ENCODE data around the gene GASK1A. TPM values are rescaled to one million over a fixed set of nuclear protein-coding genes. Genes with fewer than 3 reads are reported as not detected.

GASK1A gene
- total RNA-seq, 1 experiment from 2014 or later = 5.4 TPM

DNA sequence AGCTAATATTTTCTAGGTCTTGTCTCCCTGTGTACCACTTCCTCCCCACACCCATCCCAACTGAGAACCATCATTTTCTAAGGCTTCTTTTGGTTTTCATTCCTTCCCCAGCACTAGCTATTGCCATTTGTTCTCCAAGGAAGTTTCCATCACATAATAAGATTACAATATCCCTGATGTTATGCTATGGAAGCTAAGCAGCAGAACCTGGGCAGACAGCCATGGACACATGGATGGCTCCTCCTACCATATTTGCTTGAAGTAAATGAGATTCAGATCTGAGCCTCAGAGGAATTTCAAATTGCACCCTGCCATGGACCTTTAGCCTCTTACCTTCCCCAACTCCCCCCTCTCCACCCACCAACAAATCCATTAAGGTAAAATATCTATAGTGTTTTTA, 31.5 kb downstream of the GASK1A start:
- Histone ChIP-seq H3K27ac (ENCODE audit: insufficient read length, low read depth, low read length) (no peak overlapping the region), H2BK20ac (ENCODE audit: low read depth, low read length, poor library complexity, severe bottlenecking) (no peak overlapping the region), H2BK12ac (ENCODE audit: insufficient read length, low read depth, low read length) (no peak overlapping the region), H3K4ac (ENCODE audit: low read depth, low read length) (no peak overlapping the region), H4K91ac (ENCODE audit: insufficient read length, low read depth, low read length) (no peak overlapping the region), H3K56ac (ENCODE audit: insufficient read length, low read depth, low read length) (no peak overlapping the region), H3K4me1 (ENCODE audit: insufficient read depth, low read length) (no peaks in the 10 kb centered on the region), H4K8ac (replicated peaks; ENCODE audit: insufficient read length, low read depth, low read length) (no peak overlapping the region), H3T11ph (ENCODE audit: low read length) (no peak overlapping the region), H4K5ac (ENCODE audit: insufficient read length, low read depth, low read length) (no peak overlapping the region), H3K23me2 (ENCODE audit: insufficient read length, low read depth, low read length, poor library complexity, severe bottlenecking) (no peaks in the 10 kb centered on the region), H2BK15ac (ENCODE audit: low read depth, low read length) (no peak overlapping the region), H3K27me3 (ENCODE audit: insufficient read depth, low read length) (no peaks in the 10 kb centered on the region), H2AFZ (ENCODE audit: low read length) (no peak overlapping the region), H3K79me1 (ENCODE audit: insufficient read depth, low read depth, low read length, poor library complexity, severe bottlenecking) (no peaks in the 10 kb centered on the region), H3K18ac (ENCODE audit: insufficient read length, low read depth, low read length) (no peak overlapping the region), H3K14ac (ENCODE audit: insufficient read depth, low read length) (no peak overlapping the region), H4K20me1 (ENCODE audit: control insufficient read depth, insufficient read depth, insufficient read length) (no peaks in the 10 kb centered on the region), H3K9ac (ENCODE audit: extremely low read depth, insufficient read length, low read length) (no peak overlapping the region), H3K79me2 (ENCODE audit: insufficient read depth, low read length) (no peaks in the 10 kb centered on the region), H2AK5ac (ENCODE audit: insufficient read length, low read length) (no peak overlapping the region), H2BK120ac (ENCODE audit: low read depth, low read length, poor library complexity, severe bottlenecking) (no peak overlapping the region), H2BK5ac (ENCODE audit: insufficient read length, low read length) (no peak overlapping the region), H3K4me2 (ENCODE audit: insufficient read depth, insufficient read length, low read length) (no peak overlapping the region), H3K23ac (ENCODE audit: insufficient read length, low read depth, low read length) (no peak overlapping the region), H3K9me3 (ENCODE audit: control insufficient read depth, low read depth, low read length) (no peaks in the 10 kb centered on the region)
- Mint-ChIP-seq H3K27ac (no peak overlapping the region), H3K9me3 (no peaks in the 10 kb centered on the region; a peak in 1 of 5 replicates), H3K36me3 (ENCODE audit: insufficient read depth in 1 of 3, low read depth in 3 of 3) (no peaks in the 10 kb centered on the region; a peak in 2 of 7 replicates), H3K4me1 (peaks cover 4 to 8% of the 10 kb centered on the region in 2 experiments), H3K27me3 (ENCODE audit: low read depth) (peaks cover 2% of the 10 kb centered on the region), H3K4me3 (no peak overlapping the region)
- no peak for TF ChIP-seq CTCF (conservative IDR thresholded peaks at IDR 0.05)
- DNase-seq = no peak

All from H9 (cell line).